HG02623 (cell line): Measurements from ENCODE around the gene BAG2.

Experiments used
- ATAC-seq: cut with Tn5 transposase; IDR thresholded peaks from one replicate; pipeline ENCODE4 v1.9.1; 2021; ENCODE audit warnings: moderate library complexity; ENCODE audit not compliant: unreplicated experiment

The BAG2 gene

GRCh38 chr6:57173886-57174510, 1.9 kb downstream of the BAG2 start:
- no peak for ATAC-seq

DNA sequence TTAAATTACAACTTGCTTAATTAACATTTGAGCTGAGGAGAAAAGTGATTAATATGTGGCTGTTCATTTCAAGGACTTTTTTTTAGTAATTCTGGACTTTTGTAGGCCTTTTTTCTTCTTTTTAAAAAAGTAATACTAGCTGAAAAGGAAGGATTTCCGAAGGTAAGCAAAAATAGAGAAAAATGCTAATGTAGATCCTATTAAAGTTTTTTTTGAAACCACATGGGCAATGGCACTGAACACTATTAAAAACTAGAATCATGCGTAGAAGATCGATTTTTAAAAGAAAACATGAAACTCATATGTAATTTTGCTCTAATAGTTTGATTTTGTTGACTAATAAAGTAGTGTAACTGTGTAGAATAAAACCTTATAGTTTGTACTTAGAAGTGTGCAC, 2.4 kb downstream of the BAG2 start:
- ATAC-seq = no peak

- no peak for ATAC-seq
These were observed 5.6 kb downstream of the BAG2 start for GRCh38 chr6:57177545-57178265.

DNA sequence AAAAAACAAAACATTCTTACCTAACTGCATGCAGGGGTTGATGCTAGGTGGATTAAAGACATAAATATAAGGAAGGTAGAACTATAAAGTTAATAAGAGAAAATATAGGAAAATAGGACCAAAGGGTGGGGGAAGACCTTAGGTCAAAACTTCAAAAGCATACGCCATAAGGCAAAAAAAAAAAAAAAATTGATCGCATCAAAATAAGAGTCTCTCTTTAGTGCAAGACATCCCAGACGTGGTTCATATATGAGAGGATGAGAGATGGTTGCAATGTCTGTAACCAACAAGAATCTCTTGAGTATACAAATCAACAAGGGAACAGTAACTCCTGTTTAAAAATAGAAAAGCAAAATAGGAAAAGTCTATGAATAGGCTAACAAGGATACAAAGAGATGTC, 8.5 kb downstream of the BAG2 start:
- no peak for ATAC-seq

- no peak for ATAC-seq
These were observed 9.9 kb downstream of the BAG2 start for GRCh38 chr6:57182017-57182432.

- no peak for ATAC-seq
These were observed 11.2 kb downstream of the BAG2 start for GRCh38 chr6:57183336-57183735.

DNA sequence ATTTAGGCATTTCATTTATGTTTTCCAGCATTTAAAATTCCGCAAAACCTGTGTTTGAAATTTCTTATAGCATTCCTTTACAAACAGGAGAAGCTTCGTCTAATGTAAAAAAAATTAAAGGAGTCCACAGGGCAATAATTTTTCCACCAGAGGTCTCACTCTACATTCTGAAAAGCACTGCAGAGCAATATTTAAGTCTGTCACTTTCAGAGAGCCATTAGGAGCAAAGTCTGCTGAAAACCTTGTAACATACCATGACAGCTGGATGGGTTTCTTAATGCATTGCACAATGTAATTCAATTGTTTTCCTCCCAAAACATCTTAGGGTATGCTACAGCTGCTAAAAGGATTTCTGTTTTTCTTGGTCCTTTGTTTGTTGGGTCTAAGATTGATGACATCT, 18.0 kb downstream of the BAG2 start:
- no peak for ATAC-seq

DNA sequence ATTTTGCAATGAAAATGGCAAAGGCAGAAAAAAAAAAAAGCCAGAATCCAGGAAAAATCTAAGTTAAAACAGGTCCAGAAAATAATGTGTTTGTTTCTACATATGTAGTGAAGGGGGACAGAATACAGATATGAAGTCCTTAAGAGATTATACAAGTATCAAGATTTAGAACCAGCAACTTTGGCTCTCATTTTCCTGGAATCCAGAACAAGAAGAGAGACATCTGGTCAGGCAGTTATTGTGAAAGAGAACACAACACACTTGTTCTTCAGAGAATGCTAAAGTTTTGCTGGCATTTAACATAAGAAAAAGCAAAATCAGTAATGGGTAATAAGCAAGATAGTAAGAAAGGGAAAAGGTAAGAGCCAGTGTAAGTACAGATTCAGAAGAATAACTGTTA, 21.1 kb downstream of the BAG2 start:
- ATAC-seq = no peak

- ATAC-seq = no peak
These were observed 23.3 kb downstream of the BAG2 start for GRCh38 chr6:57195457-57195856.

DNA sequence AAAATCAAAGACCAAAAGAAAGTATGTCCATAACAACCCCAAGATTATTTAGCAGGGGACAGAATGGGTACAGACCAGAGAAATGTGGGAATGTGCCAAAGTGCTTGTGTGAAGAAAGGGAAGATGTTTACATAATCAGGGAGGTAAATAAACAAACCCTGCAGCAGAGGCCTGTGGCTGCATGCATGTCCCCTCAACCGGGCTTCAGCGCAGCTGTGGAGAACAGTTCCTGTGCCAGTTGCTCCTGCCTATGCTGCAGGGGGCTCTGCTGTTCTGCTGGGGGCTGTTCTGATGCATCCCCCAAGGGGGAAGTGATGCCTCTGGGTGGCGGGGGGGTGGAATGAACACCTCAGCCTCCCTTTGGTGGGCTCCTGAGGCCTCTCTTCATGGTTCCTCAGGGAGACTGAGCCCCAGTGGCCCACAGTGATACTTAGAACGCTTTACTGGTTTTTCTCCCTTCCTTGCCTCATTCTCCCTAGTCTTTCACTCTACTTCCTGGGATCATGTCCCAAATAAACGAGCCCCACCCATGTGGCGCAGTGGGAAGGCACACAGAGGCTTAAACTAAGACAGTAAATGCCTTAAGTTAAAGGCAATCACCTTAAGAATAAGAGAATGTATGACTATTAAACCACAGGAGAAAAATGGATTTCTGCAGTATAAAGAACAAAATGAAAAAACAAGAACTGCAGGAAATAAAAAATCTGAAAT, 27.0 kb downstream of the BAG2 start:
- no peak for ATAC-seq

DNA sequence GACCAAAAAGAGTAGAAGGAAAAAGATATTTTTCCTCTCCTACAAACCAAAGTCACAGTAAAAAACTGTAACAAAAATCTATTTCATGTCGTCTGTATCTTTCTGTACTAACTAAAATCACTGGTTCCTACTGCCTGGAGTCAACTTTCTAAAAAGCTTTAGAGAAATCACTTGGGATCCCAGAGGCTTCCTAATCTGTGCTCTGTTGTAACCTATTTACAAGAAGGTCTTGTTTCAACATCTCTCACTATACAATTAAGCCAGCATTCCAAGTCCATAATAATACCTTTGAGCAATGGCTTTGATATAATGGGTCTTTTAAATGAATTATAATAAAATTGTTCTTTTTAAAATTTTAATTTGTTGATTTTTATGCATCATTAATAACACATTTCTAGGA, 29.6 kb downstream of the BAG2 start:
- no peak for ATAC-seq

GRCh38 chr6:57205550-57206328, 33.6 kb downstream of the BAG2 start:
- no peak for ATAC-seq

- no peak for ATAC-seq
These were observed 35.0 kb downstream of the BAG2 start for GRCh38 chr6:57207141-57207540.

DNA sequence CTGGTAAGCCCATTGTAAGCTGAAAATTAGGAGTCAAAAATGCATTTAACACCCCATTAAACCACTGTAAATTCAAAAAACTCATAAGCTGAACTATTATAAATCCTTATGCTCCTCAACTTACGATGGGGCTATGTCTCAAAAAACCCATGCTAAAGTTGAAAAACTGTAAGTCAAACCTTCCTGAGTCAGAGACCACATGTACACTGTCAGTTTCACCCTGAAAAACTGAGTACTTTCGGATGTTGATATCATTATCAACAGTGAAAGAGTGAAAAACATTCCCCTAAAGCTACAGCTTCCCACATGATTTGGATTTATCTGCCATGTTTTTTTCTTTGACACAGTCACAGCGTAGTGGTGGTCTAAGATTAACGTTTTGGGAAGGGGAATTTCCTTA, 35.7 kb downstream of the BAG2 start:
- no peak for ATAC-seq

DNA sequence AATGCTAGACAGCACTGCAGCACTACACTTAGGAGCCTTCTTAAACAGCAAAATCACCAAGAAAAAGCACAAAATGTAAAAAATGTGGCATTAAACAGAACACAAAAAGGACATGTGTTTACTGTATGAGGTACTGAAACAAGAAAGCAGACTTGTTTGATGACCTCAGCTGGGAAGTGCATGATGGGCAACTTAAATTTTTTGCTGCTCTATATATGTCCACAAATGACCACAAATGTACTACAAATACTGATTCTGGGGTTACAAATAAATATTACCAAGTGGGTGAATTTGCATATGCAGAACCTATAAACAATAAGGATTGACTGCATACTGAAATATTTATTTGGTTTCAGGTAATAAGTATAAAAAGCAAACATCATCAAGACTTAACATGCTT, 36.9 kb downstream of the BAG2 start:
- no peak for ATAC-seq

- no peak for ATAC-seq
These were observed 37.9 kb downstream of the BAG2 start for GRCh38 chr6:57210060-57210459.

DNA sequence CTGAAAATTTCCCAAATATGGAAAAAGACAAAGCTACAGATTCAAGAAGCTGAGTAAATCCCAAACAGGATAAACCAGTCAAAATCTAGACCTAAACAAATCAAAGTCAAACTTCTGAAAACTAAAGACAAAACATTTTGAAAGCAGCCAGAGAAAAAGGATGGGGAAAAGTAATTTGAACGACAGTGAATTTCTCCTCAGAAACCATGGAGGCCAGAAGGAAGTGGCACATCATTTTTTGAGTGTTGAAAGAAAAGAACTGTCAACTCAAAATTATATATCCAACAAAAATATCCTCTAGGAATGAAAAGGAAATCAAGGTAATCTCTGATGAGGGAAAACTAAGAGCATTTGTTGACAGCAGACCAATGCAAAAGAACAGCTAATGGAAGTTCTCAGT, 43.1 kb downstream of the BAG2 start:
- ATAC-seq = no peak

DNA sequence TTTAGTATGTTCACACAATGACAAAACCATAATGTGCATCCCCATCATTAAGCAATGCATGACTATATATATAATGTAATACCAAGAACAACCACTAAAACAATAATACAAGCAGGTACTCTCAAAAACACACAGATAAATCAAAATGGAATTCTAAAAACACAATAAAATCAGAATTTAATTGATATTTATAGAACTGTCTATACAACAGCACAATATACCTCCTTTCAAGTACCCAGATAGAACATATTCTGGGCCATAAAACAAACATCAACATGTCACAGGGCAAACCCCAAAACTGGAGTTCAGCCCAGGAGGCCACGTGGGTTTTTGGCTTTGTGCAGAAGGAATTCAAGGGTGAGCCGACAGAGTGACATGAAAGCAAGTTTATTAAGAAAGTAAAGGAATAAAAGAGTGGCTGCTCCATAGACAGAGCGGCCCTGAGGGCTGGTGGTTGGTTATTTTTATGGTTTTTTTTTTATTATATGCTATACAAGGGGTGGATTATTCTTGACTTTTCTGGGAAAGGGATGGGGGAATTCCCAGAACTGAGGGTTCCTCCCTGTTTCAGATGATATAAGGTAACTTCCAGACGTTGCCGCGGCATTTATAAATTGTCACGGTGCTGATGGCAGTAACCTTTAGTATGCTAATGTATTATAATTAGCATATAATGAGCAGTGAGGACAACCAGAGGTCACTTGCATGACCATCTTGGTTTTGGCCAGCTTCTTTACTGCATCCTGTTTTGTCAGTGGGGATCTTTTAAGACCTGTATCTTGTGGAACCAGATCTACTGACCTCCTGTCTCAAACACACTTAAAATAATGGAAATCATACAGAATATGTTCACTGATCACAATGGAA, 44.3 kb downstream of the BAG2 start:
- ATAC-seq = no peak

DNA sequence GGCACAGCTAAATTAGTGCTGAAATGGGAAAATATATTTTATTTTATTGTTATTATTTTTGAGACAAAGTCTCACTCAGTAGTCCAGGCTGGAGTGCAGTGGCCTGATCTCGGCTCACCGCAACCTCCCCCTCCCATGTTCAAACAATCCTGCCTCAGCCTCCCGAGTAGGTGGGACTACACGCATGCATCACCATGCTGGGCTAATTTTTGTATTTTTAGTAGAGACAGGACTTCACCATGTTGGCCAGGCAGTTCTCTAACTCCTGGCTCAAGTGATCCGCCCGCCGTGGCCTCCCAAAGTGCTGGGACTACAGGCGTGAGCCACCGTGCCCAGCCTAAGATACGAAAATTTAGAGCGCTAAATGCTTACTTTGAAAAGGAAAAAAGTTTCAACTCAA, 45.1 kb downstream of the BAG2 start:
- ATAC-seq = no peak

GRCh38 chr6:57220083-57220703, 48.1 kb downstream of the BAG2 start:
- ATAC-seq = no peak
